ENCODE measurements around the gene PSEN1.

PSEN1 gene

GRCh38 chr14:73220634-73221033 lies 84.3 kb downstream of the PSEN1 start:
- no peak for DNase-seq (ENCODE audit: low spot score)

GRCh38 chr14:73221945-73222344 lies 85.6 kb downstream of the PSEN1 start:
- DNase-seq (ENCODE audit: low spot score) = no peak

- DNase-seq (ENCODE audit: low spot score) = no peak
Measured at GRCh38 chr14:73223049-73223448, 86.7 kb downstream of the PSEN1 start.

- no peak for DNase-seq (ENCODE audit: low spot score)
Measured at GRCh38 chr14:73225496-73225895, 89.2 kb downstream of the PSEN1 start.

GRCh38 chr14:73227812-73228781 lies 91.8 kb downstream of the PSEN1 start:
- DNase-seq (ENCODE audit: low spot score) = no peak

- DNase-seq (ENCODE audit: low spot score) = no peak
Measured at GRCh38 chr14:73230051-73230450, 93.7 kb downstream of the PSEN1 start.

- no peak for DNase-seq (ENCODE audit: low spot score)
Measured at GRCh38 chr14:73231981-73232851, 95.9 kb downstream of the PSEN1 start.

GRCh38 chr14:73232984-73233383 lies 96.7 kb downstream of the PSEN1 start:
- no peak for DNase-seq (ENCODE audit: low spot score)

GRCh38 chr14:73233564-73233963 lies 97.3 kb downstream of the PSEN1 start:
- no peak for DNase-seq (ENCODE audit: low spot score)

GRCh38 chr14:73234029-73234428 lies 97.7 kb downstream of the PSEN1 start:
- DNase-seq (ENCODE audit: low spot score) = no peak

- no peak for DNase-seq (ENCODE audit: low spot score)
Measured at GRCh38 chr14:73234586-73235394, 98.5 kb downstream of the PSEN1 start.

GRCh38 chr14:73235531-73236155 lies 99.3 kb downstream of the PSEN1 start:
- no peak for DNase-seq (ENCODE audit: low spot score)

- DNase-seq (ENCODE audit: low spot score) = no peak
Measured at GRCh38 chr14:73236157-73236556, 99.8 kb downstream of the PSEN1 start.

- no peak for DNase-seq (ENCODE audit: low spot score)
Measured at GRCh38 chr14:73236752-73237218, 100.5 kb downstream of the PSEN1 start.

GRCh38 chr14:73237219-73237785 lies 101.0 kb downstream of the PSEN1 start, which contains the start of gene PAPLN:
Gene PAPLN (plus strand): TSS chr14:73237506. CDS start chr14:73239779, 2,273 bp downstream.
- no peak for DNase-seq (ENCODE audit: low spot score)

- DNase-seq (ENCODE audit: low spot score) = peak; percentile 52
Measured at GRCh38 chr14:73237786-73238423, 101.6 kb downstream of the PSEN1 start.

- no peak for DNase-seq (ENCODE audit: low spot score)
Measured at GRCh38 chr14:73238424-73238852, 102.1 kb downstream of the PSEN1 start.

GRCh38 chr14:73238941-73239340 lies 102.6 kb downstream of the PSEN1 start:
- DNase-seq (ENCODE audit: low spot score) = no peak

- no peak for DNase-seq (ENCODE audit: low spot score)
Measured at GRCh38 chr14:73239393-73240241, 103.3 kb downstream of the PSEN1 start.
